ENCODE data around the gene SPOCK1.

Gene SPOCK1

GRCh38 chr5:137450759-137451158, 48.4 kb downstream of the SPOCK1 start:
- TF ChIP-seq POLR2AphosphoS5 (IDR thresholded peaks at IDR 0.05; ENCODE audit: low read depth, low read length) (no peak), FOXP2 (optimal IDR thresholded peaks at IDR 0.05; ENCODE audit: borderline replicate concordance, extremely low read depth, extremely low read length, insufficient read depth) (no peak), TAF1 (IDR thresholded peaks at IDR 0.05; ENCODE audit: borderline replicate concordance, insufficient read depth, low read length) (no peak), SIN3A (IDR thresholded peaks at IDR 0.05; ENCODE audit: borderline replicate concordance, insufficient read depth, low read length) (no peak), REST (IDR thresholded peaks at IDR 0.05; ENCODE audit: insufficient read depth in 1 of 2, low read depth in 2 of 2, low read length in 2 of 2) (no peak)

GRCh38 chr5:137448868-137449267, 50.3 kb downstream of the SPOCK1 start:
- no peak for TF ChIP-seq POLR2AphosphoS5 (IDR thresholded peaks at IDR 0.05; ENCODE audit: low read depth, low read length)
- no peak for TF ChIP-seq SIN3A (IDR thresholded peaks at IDR 0.05; ENCODE audit: borderline replicate concordance, insufficient read depth, low read length)
- TF ChIP-seq REST (IDR thresholded peaks at IDR 0.05; ENCODE audit: insufficient read depth in 1 of 2, low read depth in 2 of 2, low read length in 2 of 2) = no peak
- no peak for TF ChIP-seq TAF1 (IDR thresholded peaks at IDR 0.05; ENCODE audit: borderline replicate concordance, insufficient read depth, low read length)
- no peak for TF ChIP-seq FOXP2 (optimal IDR thresholded peaks at IDR 0.05; ENCODE audit: borderline replicate concordance, extremely low read depth, extremely low read length, insufficient read depth)

- TF ChIP-seq SIN3A (IDR thresholded peaks at IDR 0.05; ENCODE audit: borderline replicate concordance, insufficient read depth, low read length) (no peak), TAF1 (IDR thresholded peaks at IDR 0.05; ENCODE audit: borderline replicate concordance, insufficient read depth, low read length) (no peak), POLR2AphosphoS5 (IDR thresholded peaks at IDR 0.05; ENCODE audit: low read depth, low read length) (no peak), REST (IDR thresholded peaks at IDR 0.05; ENCODE audit: insufficient read depth in 1 of 2, low read depth in 2 of 2, low read length in 2 of 2) (no peak), FOXP2 (optimal IDR thresholded peaks at IDR 0.05; ENCODE audit: borderline replicate concordance, extremely low read depth, extremely low read length, insufficient read depth) (no peak)
These were observed 52.5 kb downstream of the SPOCK1 start for GRCh38 chr5:137446615-137447014.

- no peak for TF ChIP-seq POLR2AphosphoS5 (IDR thresholded peaks at IDR 0.05; ENCODE audit: low read depth, low read length)
- no peak for TF ChIP-seq SIN3A (IDR thresholded peaks at IDR 0.05; ENCODE audit: borderline replicate concordance, insufficient read depth, low read length)
- TF ChIP-seq FOXP2 (optimal IDR thresholded peaks at IDR 0.05; ENCODE audit: borderline replicate concordance, extremely low read depth, extremely low read length, insufficient read depth) = no peak
- no peak for TF ChIP-seq TAF1 (IDR thresholded peaks at IDR 0.05; ENCODE audit: borderline replicate concordance, insufficient read depth, low read length)
- TF ChIP-seq REST (IDR thresholded peaks at IDR 0.05; ENCODE audit: insufficient read depth in 1 of 2, low read depth in 2 of 2, low read length in 2 of 2) = no peak
These were observed 53.0 kb downstream of the SPOCK1 start for GRCh38 chr5:137446151-137446550.

GRCh38 chr5:137442660-137443059, 56.5 kb downstream of the SPOCK1 start:
- no peak for TF ChIP-seq SIN3A (IDR thresholded peaks at IDR 0.05; ENCODE audit: borderline replicate concordance, insufficient read depth, low read length)
- TF ChIP-seq POLR2AphosphoS5 (IDR thresholded peaks at IDR 0.05; ENCODE audit: low read depth, low read length) = no peak
- TF ChIP-seq FOXP2 (optimal IDR thresholded peaks at IDR 0.05; ENCODE audit: borderline replicate concordance, extremely low read depth, extremely low read length, insufficient read depth) = no peak
- no peak for TF ChIP-seq REST (IDR thresholded peaks at IDR 0.05; ENCODE audit: insufficient read depth in 1 of 2, low read depth in 2 of 2, low read length in 2 of 2)
- TF ChIP-seq TAF1 (IDR thresholded peaks at IDR 0.05; ENCODE audit: borderline replicate concordance, insufficient read depth, low read length) = no peak
